Measurements from ENCODE around the gene GPBP1. TPM values are rescaled to one million over a fixed set of nuclear protein-coding genes. Genes with fewer than 3 reads are reported as not detected.

GPBP1 gene
- total and polyA plus RNA-seq, 9 of the 15 experiments (the other 6 are each of a cell fraction or from before 2014, with no cell fraction given) = 31.0 to 109 (median 68.4) TPM

- TF ChIP-seq ARID4B (CRISPR knock-in tag; IDR thresholded peaks at IDR 0.05) = no peak
- TF ChIP-seq, protein P1, sequence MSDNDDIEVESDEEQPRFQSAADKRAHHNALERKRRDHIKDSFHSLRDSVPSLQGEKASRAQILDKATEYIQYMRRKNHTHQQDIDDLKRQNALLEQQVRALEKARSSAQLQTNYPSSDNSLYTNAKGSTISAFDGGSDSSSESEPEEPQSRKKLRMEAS (CRISPR knock-in tag; IDR thresholded peaks at IDR 0.05) = no peak
- TF ChIP-seq NFIC (IDR thresholded peaks at IDR 0.05) = no peak
These were observed 139.9 kb downstream of the GPBP1 start (continued) for GRCh38 chr5:57313716-57314115.

Small RNAs within 50 kb of the gene (small RNA-seq; reads per million reads assigned to genes)
- not detected for gene RF00019

Other genes starting within 250 kb of the GPBP1 start
- 8.5 and 8.9 TPM in 2 replicates for gene MIER3, start 221.9 kb upstream of the GPBP1 start, total RNA-seq (2014; rRNA removed)
- 29.3 and 37.5 TPM in 2 replicates for gene MIER3, start 221.9 kb upstream of the GPBP1 start, total RNA-seq (2014; rRNA removed; fragmentation: Illumina TruSeq; extraction: Trizol)
- gene MIER3, start 221.9 kb upstream of the GPBP1 start, total RNA-seq (2015; rRNA removed; fragmentation: Illumina TruSeq; extraction: Trizol) = 20.1 and 23.1 TPM in 2 replicates
- gene MIER3, start 221.9 kb upstream of the GPBP1 start, total RNA-seq (2021) = 17.8 and 18.3 TPM in 2 replicates
- 12.8 and 16.7 TPM in 2 replicates for gene MIER3, start 221.9 kb upstream of the GPBP1 start, polyA plus RNA-seq (2011; rRNA removed)
- gene MIER3, start 221.9 kb upstream of the GPBP1 start, polyA plus RNA-seq (2014; fragmentation: Illumina TruSeq; extraction: Trizol) = 13.0 and 20.2 TPM in 2 replicates
- 1 to 10 TPM; 4.1 to 6.2 TPM for gene MIER3, start 221.9 kb upstream of the GPBP1 start, polyA plus RNA-seq (2014; fragmentation: Nextera tagmentation; extraction: Ambion mirVana)
- 7.5 and 10.0 TPM in 2 replicates for gene MIER3, start 221.9 kb upstream of the GPBP1 start, polyA plus RNA-seq (2014; rRNA removed)